ENCODE results near the gene GLCCI1. TPM values are rescaled to one million over a fixed set of nuclear protein-coding genes. Genes with fewer than 3 reads are reported as not detected.
A peak's percentile ranks its signal among the peaks of the same experiment; 100 is the strongest.

The GLCCI1 gene
- total RNA-seq, 1 donor from 2014 or later: 12.3 TPM

DNA sequence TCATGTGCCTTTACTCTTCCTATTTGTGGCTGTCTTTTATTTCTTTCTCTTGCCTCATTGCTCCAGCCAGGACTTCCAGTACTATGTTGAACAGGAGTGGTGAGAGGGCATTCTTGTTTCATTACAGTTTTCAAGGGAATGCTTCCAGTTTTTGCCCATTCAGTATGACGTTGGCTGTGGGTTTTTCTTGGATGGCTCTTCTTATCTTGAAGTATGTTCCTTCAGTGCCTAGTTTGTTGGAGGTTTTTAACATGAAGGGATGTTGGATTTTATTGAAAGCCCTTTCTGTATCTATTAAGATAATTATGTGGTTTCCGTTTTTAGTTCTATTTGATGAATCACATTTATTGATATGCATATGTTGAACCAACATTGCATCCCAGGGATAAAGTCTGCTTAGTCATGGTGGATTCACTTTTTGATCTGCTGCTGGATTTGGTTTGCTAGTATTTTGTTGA, 96.8 kb downstream of the GLCCI1 start:
- H3K27me3 Mint-ChIP-seq (ENCODE audit: unreplicated experiment): no peaks in the 10 kb centered on the region
- H3K27ac Mint-ChIP-seq (ENCODE audit: unreplicated experiment): peak overlapping the region; percentile 92
- DNase-seq (ENCODE audit: extremely low spot score, unreplicated experiment): no peak
- H3K36me3 Mint-ChIP-seq (ENCODE audit: unreplicated experiment): peaks cover 5% of the 10 kb centered on the region
- TF ChIP-seq CTCF (IDR thresholded peaks at IDR 0.05): no peak
- H3K4me1 Mint-ChIP-seq (ENCODE audit: unreplicated experiment): peaks cover 33% of the 10 kb centered on the region
- H3K9me3 Mint-ChIP-seq (ENCODE audit: unreplicated experiment): peaks cover 15% of the 10 kb centered on the region
- peak overlapping the region; percentile 38 for H3K4me3 Mint-ChIP-seq (ENCODE audit: unreplicated experiment)

GRCh38 chr7:8068892-8069686, 100.5 kb downstream of the GLCCI1 start:
- H3K4me1 Mint-ChIP-seq (ENCODE audit: unreplicated experiment): peaks cover 30% of the 10 kb centered on the region
- peaks cover 13% of the 10 kb centered on the region for H3K36me3 Mint-ChIP-seq (ENCODE audit: unreplicated experiment)
- no peak for TF ChIP-seq CTCF (IDR thresholded peaks at IDR 0.05)
- no peaks in the 10 kb centered on the region for H3K27me3 Mint-ChIP-seq (ENCODE audit: unreplicated experiment)
- H3K4me3 Mint-ChIP-seq (ENCODE audit: unreplicated experiment): no peak overlapping the region
- DNase-seq (ENCODE audit: extremely low spot score, unreplicated experiment): no peak
- no peak overlapping the region for H3K27ac Mint-ChIP-seq (ENCODE audit: unreplicated experiment)
- peaks cover 9% of the 10 kb centered on the region for H3K9me3 Mint-ChIP-seq (ENCODE audit: unreplicated experiment)

- Mint-ChIP-seq H3K27me3 (ENCODE audit: unreplicated experiment) (no peaks in the 10 kb centered on the region), H3K4me3 (ENCODE audit: unreplicated experiment) (no peak overlapping the region), H3K36me3 (ENCODE audit: unreplicated experiment) (peaks cover 13% of the 10 kb centered on the region), H3K9me3 (ENCODE audit: unreplicated experiment) (peaks cover 6% of the 10 kb centered on the region), H3K4me1 (ENCODE audit: unreplicated experiment) (peaks cover 14% of the 10 kb centered on the region), H3K27ac (ENCODE audit: unreplicated experiment) (no peak overlapping the region)
- no peak for DNase-seq (ENCODE audit: extremely low spot score, unreplicated experiment)
- TF ChIP-seq CTCF (IDR thresholded peaks at IDR 0.05): no peak
Measured at GRCh38 chr7:8070451-8071180, 102.0 kb downstream of the GLCCI1 start.

GRCh38 chr7:8078418-8078817, 109.8 kb downstream of the GLCCI1 start:
- no peaks in the 10 kb centered on the region for H3K9me3 Mint-ChIP-seq (ENCODE audit: unreplicated experiment)
- no peak for DNase-seq (ENCODE audit: extremely low spot score, unreplicated experiment)
- H3K27me3 Mint-ChIP-seq (ENCODE audit: unreplicated experiment): no peaks in the 10 kb centered on the region
- no peak overlapping the region for H3K4me3 Mint-ChIP-seq (ENCODE audit: unreplicated experiment)
- H3K36me3 Mint-ChIP-seq (ENCODE audit: unreplicated experiment): peaks cover 3% of the 10 kb centered on the region
- no peaks in the 10 kb centered on the region for H3K4me1 Mint-ChIP-seq (ENCODE audit: unreplicated experiment)
- no peak overlapping the region for H3K27ac Mint-ChIP-seq (ENCODE audit: unreplicated experiment)
- no peak for TF ChIP-seq CTCF (IDR thresholded peaks at IDR 0.05)

DNA sequence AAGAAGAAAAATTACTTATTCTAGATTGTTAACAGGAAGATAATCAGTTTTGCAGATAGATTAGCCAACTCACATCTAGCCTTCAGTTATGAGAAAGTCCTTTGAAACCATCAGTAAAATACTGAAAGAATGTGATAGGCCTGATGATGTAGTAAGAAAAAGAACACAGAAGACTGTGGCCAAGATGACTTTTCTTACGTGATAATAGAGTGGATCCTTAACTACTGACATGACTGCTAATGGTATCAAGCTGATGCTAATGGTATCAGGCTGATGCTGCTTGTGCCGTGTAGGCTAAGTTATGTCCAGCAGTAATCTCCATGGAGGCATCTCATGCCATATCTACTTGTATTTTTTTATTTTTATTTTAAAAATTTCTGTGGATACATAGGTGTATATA, 114.2 kb downstream of the GLCCI1 start:
- Mint-ChIP-seq H3K9me3 (ENCODE audit: unreplicated experiment) (no peaks in the 10 kb centered on the region), H3K4me3 (ENCODE audit: unreplicated experiment) (no peak overlapping the region), H3K27ac (ENCODE audit: unreplicated experiment) (no peak overlapping the region), H3K36me3 (ENCODE audit: unreplicated experiment) (peaks cover 19% of the 10 kb centered on the region), H3K27me3 (ENCODE audit: unreplicated experiment) (no peaks in the 10 kb centered on the region), H3K4me1 (ENCODE audit: unreplicated experiment) (no peaks in the 10 kb centered on the region)
- TF ChIP-seq CTCF (IDR thresholded peaks at IDR 0.05): no peak
- DNase-seq (ENCODE audit: extremely low spot score, unreplicated experiment): no peak

All from osteocyte (in vitro differentiated cells).